ENCODE results near the gene SLC35A4.

GRCh38 chr5:140568443-140569063, 3.9 kb downstream of the SLC35A4 start:
- TF ChIP-seq CTCF (IDR thresholded peaks at IDR 0.05; ENCODE audit: insufficient read depth, low read length, poor library complexity, severe bottlenecking): no peak
- TF ChIP-seq EZH2phosphoT487 (conservative IDR thresholded peaks at IDR 0.05; ENCODE audit: low read length): no peak
